ENCODE results near the gene KIN.
"Not testable (repeated sequence)": the region's sequence is repeated elsewhere in the genome, so short reads cannot be mapped to it uniquely, and the experiment has no call there.

GRCh38 chr10:7782194-7782593, 5.6 kb downstream of the KIN start:
- not testable (repeated sequence) for TF ChIP-seq CTCF, POLR2A (IDR thresholded peaks at IDR 0.05)

Data from suprapubic skin (tissue), 3 donors.